GM23338 (cell line): ENCODE results near the gene GTPBP1.

ENCODE experiments used
- CREB1 ChIP-seq: fragments of 250-450 bp; sonication (Bioruptor Pico); IDR thresholded peaks from 2 replicates; pipeline ENCODE4 v1.5.0; 2020; ENCODE audit warnings: low read depth, mild to moderate bottlenecking, moderate library complexity
- CTCF ChIP-seq, 2 experiments: fragments of 200-600 bp in 1 of 2; sonication (generic) in 1 of 2; conservative IDR thresholded peaks; 2 replicates each; pipeline versions ENCODE4 v1.5.1 to v1.6.1; 2016 to 2017; ENCODE audit warnings: antibody characterized with exemption in 2 of 2, low read depth in 2 of 2, mild to moderate bottlenecking in 2 of 2, moderate library complexity in 1 of 2
- EZH2 ChIP-seq: fragments of 200-600 bp; sonication (generic); IDR thresholded peaks from one replicate; pipeline ENCODE4 v1.8.0; 2017; ENCODE audit warnings: antibody characterized with exemption, mild to moderate bottlenecking, low read depth; ENCODE audit not compliant: unreplicated experiment
- EZH2phosphoT487 ChIP-seq: fragments of 200-600 bp; sonication (generic); IDR thresholded peaks from one replicate; pipeline ENCODE4 v1.8.1; 2018; ENCODE audit warnings: antibody characterized with exemption; ENCODE audit not compliant: unreplicated experiment
- NANOG ChIP-seq: IDR thresholded peaks from 2 replicates; pipeline ENCODE4 v1.6.1; 2016; ENCODE audit warnings: antibody characterized with exemption, borderline replicate concordance
- POLR2AphosphoS5 ChIP-seq: IDR thresholded peaks from 2 replicates; pipeline ENCODE4 v1.6.1; 2016; ENCODE audit warnings: antibody characterized with exemption, low read depth
- REST ChIP-seq: IDR thresholded peaks from one replicate; pipeline ENCODE4 v1.6.1; 2018; ENCODE audit warnings: antibody characterized with exemption; ENCODE audit not compliant: unreplicated experiment
- ZNF114 ChIP-seq: fragments of 250-450 bp; sonication (Bioruptor Pico); IDR thresholded peaks from 2 replicates; pipeline ENCODE4 v1.5.0; 2020; ENCODE audit warnings: mild to moderate bottlenecking, moderate library complexity
- ZNF331 ChIP-seq: fragments of 250-450 bp; sonication (Bioruptor Pico); IDR thresholded peaks from 2 replicates; pipeline ENCODE4 v1.5.0; 2020; ENCODE audit warnings: low read depth, mild to moderate bottlenecking, moderate library complexity
- TF ChIP-seq, protein P1 (sequence below): IDR thresholded peaks from 2 replicates; pipeline ENCODE4 v1.6.1; 2016; ENCODE audit warnings: antibody characterized with exemption
- TF ChIP-seq, protein P2 (sequence below): fragments of 250-450 bp; sonication (Bioruptor Pico); IDR thresholded peaks from 2 replicates; pipeline ENCODE4 v1.5.0; 2020; ENCODE audit warnings: mild to moderate bottlenecking, moderate library complexity

DNA sequence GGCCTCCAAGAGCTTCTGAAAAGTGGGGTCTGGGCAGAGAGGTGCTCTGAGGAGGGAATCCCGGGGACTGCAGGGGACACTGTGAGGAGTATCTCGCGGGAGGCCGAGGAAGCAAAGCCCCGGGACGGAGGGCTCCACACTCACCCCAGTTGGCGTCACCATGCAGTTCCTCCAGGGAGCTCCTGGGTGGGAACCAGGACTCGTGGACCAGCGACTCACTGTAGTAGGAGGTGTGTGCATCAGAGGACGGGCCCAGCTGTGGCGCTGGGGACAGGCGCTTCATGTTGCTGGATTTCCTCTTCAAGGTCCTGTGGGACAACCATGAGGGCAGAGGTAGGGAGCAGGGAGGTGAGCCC, 45.3 kb downstream of the GTPBP1 start:
- TF ChIP-seq POLR2AphosphoS5 (no peak), EZH2phosphoT487 (no peak), EZH2 (no peak), CTCF (conservative IDR thresholded peaks at IDR 0.05; ENCODE audit: low read depth in 2 of 2) (no peak), REST (no peak), CREB1 (no peak), ZNF114 (CRISPR knock-in tag) (no peak), ZNF331 (CRISPR knock-in tag) (no peak), NANOG (no peak)
- TF ChIP-seq, protein P1, sequence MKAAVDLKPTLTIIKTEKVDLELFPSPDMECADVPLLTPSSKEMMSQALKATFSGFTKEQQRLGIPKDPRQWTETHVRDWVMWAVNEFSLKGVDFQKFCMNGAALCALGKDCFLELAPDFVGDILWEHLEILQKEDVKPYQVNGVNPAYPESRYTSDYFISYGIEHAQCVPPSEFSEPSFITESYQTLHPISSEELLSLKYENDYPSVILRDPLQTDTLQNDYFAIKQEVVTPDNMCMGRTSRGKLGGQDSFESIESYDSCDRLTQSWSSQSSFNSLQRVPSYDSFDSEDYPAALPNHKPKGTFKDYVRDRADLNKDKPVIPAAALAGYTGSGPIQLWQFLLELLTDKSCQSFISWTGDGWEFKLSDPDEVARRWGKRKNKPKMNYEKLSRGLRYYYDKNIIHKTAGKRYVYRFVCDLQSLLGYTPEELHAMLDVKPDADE = no peak
- TF ChIP-seq, protein P2, sequence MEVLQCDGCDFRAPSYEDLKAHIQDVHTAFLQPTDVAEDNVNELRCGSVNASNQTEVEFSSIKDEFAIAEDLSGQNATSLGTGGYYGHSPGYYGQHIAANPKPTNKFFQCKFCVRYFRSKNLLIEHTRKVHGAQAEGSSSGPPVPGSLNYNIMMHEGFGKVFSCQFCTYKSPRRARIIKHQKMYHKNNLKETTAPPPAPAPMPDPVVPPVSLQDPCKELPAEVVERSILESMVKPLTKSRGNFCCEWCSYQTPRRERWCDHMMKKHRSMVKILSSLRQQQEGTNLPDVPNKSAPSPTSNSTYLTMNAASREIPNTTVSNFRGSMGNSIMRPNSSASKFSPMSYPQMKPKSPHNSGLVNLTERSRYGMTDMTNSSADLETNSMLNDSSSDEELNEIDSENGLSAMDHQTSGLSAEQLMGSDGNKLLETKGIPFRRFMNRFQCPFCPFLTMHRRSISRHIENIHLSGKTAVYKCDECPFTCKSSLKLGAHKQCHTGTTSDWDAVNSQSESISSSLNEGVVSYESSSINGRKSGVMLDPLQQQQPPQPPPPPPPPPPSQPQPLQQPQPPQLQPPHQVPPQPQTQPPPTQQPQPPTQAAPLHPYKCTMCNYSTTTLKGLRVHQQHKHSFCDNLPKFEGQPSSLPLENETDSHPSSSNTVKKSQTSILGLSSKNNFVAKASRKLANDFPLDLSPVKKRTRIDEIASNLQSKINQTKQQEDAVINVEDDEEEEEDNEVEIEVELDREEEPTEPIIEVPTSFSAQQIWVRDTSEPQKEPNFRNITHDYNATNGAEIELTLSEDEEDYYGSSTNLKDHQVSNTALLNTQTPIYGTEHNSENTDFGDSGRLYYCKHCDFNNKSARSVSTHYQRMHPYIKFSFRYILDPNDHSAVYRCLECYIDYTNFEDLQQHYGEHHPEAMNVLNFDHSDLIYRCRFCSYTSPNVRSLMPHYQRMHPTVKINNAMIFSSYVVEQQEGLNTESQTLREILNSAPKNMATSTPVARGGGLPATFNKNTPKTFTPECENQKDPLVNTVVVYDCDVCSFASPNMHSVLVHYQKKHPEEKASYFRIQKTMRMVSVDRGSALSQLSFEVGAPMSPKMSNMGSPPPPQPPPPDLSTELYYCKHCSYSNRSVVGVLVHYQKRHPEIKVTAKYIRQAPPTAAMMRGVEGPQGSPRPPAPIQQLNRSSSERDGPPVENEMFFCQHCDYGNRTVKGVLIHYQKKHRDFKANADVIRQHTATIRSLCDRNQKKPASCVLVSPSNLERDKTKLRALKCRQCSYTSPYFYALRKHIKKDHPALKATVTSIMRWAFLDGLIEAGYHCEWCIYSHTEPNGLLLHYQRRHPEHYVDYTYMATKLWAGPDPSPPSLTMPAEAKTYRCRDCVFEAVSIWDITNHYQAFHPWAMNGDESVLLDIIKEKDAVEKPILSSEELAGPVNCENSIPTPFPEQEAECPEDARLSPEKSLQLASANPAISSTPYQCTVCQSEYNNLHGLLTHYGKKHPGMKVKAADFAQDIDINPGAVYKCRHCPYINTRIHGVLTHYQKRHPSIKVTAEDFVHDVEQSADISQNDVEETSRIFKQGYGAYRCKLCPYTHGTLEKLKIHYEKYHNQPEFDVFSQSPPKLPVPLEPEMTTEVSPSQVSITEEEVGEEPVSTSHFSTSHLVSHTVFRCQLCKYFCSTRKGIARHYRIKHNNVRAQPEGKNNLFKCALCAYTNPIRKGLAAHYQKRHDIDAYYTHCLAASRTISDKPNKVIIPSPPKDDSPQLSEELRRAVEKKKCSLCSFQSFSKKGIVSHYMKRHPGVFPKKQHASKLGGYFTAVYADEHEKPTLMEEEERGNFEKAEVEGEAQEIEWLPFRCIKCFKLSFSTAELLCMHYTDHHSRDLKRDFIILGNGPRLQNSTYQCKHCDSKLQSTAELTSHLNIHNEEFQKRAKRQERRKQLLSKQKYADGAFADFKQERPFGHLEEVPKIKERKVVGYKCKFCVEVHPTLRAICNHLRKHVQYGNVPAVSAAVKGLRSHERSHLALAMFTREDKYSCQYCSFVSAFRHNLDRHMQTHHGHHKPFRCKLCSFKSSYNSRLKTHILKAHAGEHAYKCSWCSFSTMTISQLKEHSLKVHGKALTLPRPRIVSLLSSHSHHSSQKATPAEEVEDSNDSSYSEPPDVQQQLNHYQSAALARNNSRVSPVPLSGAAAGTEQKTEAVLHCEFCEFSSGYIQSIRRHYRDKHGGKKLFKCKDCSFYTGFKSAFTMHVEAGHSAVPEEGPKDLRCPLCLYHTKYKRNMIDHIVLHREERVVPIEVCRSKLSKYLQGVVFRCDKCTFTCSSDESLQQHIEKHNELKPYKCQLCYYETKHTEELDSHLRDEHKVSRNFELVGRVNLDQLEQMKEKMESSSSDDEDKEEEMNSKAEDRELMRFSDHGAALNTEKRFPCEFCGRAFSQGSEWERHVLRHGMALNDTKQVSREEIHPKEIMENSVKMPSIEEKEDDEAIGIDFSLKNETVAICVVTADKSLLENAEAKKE (CRISPR knock-in tag) = no peak
